Prostate gland (tissue), 2 donors: ENCODE measurements around the gene ZHX3.

ENCODE experiments used
- CTCF ChIP-seq, 4 experiments: fragments of 200-600 bp in 2 of 4; fragments of 450-650 bp in 2 of 4; sonication (generic) in 2 of 4; IDR thresholded peaks; 1 replicate in 3 of 4; 2 replicates in 1 of 4; pipeline ENCODE4 v1.5.1; 2016 to 2019; ENCODE audit warnings: antibody characterized with exemption in 4 of 4, mild to moderate bottlenecking in 2 of 4, moderate library complexity in 2 of 4
- POLR2A ChIP-seq: fragments of 450-650 bp; IDR thresholded peaks from one replicate; pipeline ENCODE4 v1.6.1; 2016; ENCODE audit warnings: antibody characterized with exemption, mild to moderate bottlenecking
- POLR2AphosphoS5 ChIP-seq: sonication (generic); formaldehyde crosslinking; IDR thresholded peaks from one replicate; pipeline ENCODE4 v1.6.1; 2017; ENCODE audit warnings: antibody characterized with exemption

DNA sequence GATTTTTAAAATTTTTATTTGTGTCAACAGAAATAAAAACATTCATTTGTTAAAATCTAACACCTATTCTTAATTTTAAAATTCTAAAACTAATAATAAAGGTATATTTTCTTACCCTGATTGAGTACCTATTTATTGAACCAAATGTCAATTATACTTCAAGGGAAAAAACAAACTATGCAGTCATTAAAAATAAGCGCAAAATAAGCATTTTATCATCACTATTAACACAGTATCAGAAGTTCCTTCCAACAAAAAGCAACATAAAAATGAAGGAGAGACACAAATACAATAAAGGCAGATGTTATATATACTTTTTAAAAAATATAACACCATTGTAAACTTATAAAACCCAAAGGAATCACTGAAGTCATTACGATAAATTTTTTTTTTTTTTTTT, 52.7 kb downstream of the ZHX3 start:
- no peak for TF ChIP-seq CTCF (IDR thresholded peaks at IDR 0.05)
- TF ChIP-seq POLR2AphosphoS5 = no peak
- no peak for TF ChIP-seq POLR2A
